Measurements from ENCODE around the gene CENPB.

CENPB gene

DNA sequence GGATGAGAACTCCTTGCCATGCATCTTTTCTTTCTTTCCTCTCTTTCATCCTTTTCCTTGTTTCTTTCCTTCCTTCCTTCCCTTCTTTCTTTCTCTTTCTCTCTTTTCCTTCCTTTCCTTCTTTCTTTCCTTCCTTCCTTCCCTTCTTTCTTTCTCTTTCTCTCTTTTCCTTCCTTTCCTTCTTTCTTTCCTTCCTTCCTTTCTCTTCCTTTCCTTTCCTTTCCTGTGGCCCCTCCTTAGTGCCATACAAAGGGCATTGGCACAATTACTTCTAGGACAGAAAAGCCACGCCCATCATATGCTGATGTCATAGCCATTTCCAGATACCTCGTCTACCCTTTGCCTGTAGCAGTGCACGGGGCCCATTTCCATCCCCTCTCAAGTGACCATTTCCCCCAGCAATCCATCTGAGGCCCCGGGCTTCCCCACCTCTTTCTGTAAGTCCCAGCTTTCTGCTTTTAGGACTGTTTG is 2.2 kb upstream of the CENPB start:
- DNase-seq (ENCODE audit: low spot score), result no peak

DNA sequence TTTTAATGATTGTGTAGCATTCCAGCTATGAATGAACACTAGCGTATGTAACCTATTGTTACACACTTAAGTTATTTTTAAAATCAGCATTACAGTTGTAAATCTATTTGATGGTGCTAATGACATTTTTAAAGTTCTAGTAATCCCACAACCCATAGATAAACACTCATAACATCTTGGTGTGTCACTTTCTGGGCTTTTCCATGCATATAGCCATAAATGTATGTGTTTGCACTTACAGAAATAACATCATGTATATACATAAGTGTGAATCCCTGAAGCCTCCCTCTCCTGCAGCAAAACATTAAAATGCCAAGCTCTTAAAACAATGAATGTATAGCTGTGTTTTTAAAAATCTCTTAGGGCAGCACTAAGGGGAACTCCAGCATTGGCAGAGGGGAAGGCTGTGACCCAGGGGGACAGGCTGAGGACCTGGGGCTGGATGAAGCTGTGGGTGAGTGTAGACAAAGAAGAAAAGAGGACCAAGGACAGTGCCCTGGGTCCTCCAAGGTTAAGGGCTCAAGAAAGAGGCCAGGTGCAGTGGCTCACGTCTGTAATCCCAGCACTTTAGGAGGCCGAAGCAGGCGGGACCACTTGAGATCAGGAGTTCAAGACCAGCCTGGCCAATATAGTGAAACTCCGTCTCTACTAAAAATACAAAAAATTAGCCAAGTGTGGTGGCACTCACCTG is 929 bp upstream of the CENPB start:
- no peak for DNase-seq (ENCODE audit: low spot score)

DNA sequence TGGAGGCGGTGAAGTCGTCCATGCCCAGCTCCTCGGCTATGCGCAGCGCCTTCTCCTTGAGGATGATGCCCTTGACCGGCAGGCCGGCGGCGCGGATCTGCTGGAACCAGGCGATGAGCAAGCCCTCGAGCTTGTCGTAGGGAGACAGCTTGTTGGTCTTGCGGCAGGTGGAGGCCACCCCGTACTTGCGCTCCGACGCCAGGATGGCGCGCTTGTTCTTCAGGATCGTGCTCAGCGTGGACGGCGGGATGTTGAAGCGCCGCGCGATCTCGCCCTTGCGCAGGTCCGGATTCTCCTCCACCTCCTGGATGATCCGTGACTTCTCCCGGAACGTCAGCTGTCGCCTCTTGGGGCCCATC is 435 bp downstream of the CENPB start:
- DNase-seq (ENCODE audit: low spot score), result peak; percentile 50

DNA sequence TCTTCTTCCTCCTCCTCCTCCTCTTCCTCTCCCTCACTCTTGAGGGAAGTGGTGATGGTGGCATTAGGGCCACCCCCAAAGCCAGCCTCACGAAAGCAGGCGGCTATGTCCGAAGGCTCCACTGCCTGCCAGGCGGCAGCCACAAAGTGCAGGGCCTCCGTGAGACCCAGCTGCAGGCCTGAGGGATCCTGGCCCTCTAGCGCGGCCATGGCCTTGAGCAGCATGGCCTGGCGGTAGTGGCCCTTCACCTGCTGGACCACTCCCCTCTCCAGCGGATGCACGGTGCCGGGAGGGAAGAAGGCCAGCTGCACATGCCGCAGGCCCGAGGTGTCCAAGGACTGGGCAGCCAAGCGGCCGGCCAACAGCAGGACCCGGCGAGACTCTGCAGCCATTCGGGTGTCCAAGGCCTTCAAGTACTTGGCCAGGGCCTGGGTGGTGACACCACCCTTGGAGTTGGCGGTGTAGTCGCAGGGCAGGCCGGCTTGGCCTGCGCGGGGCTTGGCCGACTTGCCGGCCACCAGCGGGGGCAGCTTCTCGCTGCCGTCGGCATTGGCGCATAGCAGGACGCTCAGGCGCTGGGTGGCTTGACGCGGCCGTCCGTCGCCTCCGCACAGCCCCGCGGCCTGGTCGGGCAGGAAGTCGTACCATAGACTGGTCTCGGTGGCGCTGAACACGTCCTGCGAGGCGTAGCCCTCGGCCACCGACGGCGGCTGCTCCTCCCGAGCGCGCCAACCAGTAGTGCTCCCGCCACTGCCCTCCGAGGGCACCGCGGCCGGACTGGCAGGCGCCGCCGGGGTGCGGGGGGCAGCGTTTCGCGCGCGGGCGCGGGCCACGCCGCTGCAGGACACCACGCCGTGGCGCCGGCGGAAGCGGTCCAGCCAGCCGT is 1.1 kb downstream of the CENPB start:
- peak; percentile 35 for DNase-seq (ENCODE audit: low spot score)

DNA sequence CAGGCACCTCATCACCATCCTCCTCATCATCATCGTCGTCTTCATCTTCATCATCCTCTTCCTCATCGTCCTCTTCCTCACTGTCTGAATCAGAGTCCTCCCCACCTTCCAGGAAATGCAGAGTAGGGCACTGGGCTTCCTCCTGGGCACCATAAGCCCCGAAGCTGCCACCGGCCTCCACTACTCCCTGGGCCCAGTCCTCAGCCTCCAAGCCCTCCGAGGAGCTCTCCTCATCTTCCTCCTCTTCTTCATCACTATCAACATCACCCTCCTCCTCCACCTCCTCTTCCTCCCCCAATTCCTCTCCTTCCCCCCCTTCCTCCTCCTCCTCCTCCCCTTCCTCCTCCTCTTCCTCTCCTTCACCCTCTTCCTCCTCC is 1.7 kb downstream of the CENPB start:
- no peak for DNase-seq (ENCODE audit: low spot score)

DNA sequence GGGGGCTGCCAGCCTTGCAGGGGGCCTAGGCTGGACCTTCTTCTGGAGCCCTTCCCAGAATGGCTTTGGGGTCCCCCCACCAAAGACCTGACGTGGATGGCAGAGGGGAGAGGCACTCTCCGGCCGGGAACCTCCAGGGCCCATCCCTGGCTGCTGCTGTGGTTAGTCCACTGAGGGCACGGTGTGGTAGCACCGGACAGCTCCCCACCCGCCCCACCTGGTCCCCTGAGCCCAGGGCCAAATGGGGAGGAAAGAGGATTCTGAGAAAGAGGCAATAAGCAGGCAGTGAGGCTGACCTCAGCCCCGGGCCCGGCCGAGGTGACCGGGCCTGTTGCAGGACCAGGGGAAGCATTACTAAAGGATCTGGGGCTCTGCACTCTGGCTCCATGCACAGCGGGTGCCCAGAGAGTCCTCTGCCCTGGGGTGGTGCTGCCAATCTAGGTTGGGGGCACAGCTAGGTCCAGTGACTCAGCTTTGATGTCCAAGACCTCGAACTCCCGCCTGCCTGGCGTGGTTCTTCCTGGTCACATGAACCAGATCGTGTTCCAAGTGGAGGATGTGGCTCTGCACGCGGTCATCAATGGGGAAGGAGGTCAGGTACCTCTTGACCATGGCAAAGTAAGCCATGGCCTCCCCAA is 2.2 kb downstream of the CENPB start:
- no peak for DNase-seq (ENCODE audit: low spot score)

DNA sequence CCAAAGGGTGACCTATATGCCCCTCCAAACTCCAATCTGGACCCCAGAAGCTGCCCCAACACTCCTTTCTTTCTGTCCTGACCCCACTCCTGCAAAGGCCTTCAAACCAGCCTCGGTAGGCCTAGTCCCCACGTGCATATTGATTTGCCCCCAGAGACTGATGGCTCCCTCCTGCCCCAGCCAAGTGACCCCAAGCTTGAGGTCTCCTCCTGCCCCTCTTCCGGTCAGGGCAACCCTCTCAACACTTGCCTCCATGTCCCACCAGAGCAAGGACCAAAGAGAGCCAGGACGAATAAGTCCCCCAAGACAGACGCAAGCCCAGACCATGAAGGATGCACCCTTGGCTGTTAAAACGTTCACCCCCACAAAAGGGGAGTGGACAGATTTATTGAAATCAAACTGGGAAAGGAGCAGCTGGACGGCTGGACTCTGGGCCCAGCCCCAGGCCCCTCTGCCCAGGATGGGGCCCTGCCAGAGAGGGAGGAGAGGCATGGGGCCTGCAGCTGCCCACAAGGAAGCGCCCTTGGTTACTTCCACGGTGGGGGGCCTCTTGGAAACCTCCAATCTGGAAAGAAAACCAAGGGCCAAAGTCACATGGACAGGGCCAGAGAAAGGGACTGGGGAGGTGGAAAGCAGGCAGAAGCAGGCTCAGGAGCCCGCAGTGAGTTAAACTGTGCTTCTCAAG is 2.9 kb downstream of the CENPB start:
- no peak for DNase-seq (ENCODE audit: low spot score)

DNA sequence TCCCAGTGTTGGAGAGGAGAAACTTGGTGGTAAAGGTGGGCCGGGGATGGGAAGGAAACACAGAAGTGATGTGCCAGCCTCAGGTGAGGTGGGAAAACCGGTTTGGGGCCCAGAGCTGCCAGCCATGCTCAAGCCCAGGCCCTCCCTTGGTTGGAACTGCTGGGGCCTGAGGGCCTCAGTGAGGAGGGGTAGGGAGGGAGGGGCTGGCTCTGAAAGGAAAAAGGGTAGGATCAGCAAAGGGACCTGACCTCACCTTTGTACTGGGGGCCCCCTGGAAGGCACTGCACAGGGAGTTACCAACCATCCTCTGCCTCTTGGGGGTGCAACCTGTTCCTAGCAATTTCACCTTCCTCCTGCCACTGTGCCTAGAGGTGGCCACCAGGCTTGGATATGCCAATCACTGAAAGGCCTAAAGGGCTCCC is 3.5 kb downstream of the CENPB start:
- DNase-seq (ENCODE audit: low spot score), result no peak

DNA sequence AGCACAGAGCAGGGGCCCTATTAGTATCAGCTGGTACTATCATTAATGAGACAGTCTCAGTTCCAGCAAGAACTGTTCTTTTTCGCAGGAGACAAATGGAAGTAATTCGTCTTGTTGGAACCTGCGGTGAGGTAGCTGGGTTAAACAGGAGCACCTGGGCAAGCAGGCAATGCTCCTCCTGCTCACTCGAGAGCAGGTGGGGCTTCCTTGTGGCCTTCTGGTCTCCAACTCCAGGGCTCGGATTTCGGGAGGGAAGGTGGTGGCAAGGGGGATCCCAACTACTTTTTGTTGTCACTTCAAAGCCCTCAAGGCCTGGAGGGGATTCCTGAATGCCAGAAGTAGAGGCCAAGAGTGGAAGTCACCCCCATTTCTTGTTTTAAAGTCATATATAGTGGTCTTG is 3.9 kb downstream of the CENPB start:
- no peak for DNase-seq (ENCODE audit: low spot score)

DNA sequence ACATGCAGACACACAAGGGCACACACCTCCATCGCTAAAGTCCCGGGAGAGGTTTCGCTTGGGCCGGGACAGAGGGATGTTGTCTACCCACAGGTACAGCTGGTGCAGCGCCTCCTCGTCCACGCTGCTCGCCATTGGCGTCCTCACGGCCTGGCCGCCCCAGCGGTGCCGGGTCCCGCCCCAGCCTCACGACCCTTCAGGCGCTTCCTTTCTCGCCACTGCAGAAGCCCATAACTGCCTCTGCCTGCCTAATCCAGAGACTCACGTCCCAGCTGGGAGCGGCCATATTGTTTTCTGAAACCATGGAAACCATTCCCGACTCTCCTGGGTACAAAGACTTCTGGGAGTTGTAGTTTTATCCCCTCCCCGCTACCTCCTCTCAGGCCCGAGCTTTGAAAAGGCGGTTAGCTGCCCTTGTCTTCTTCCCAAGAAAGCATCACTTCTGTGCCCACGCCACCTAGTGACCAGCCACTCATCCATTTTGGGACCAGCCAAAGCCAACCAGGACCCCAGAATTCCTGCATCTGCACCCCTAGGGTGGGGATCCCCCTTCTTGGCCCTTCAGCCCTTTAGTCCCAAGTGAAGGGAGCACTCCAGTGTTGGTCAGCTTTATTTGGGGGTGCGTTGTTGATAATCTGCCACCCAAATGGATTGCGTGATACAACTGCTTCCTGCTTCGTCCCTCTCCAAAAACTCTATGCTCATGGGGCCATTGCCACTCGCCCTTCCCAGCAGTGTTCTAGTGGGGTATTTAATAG is 5.2 kb downstream of the CENPB start, which contains the start of gene SPEF1:
TSS of gene SPEF1 (minus strand) at position 296 of the 758 bp plus-strand sequence. CDS start at position 135, 161 bp downstream.
- DNase-seq (ENCODE audit: low spot score), result peak; percentile 94

DNA sequence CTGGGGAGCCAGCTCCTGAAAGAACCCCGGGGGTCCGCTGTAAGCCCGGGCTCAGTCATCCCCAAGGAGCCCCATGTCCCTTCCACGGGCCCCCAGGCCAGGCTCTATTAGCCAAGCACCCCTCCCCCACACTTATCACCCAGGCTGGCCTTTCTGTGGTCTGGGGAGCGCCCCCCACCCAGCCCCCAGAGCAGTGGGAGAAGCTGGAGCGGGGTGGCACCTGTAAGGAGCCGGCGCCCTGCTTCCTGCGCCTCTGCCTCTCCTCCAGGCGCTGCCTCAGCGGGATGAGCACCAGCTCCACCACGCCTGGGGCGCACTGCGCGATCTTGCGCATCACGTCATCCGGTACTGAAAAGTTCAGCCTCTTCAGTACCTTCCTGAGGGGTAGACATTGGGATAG is 7.6 kb downstream of the CENPB start:
- DNase-seq (ENCODE audit: low spot score), result no peak

DNA sequence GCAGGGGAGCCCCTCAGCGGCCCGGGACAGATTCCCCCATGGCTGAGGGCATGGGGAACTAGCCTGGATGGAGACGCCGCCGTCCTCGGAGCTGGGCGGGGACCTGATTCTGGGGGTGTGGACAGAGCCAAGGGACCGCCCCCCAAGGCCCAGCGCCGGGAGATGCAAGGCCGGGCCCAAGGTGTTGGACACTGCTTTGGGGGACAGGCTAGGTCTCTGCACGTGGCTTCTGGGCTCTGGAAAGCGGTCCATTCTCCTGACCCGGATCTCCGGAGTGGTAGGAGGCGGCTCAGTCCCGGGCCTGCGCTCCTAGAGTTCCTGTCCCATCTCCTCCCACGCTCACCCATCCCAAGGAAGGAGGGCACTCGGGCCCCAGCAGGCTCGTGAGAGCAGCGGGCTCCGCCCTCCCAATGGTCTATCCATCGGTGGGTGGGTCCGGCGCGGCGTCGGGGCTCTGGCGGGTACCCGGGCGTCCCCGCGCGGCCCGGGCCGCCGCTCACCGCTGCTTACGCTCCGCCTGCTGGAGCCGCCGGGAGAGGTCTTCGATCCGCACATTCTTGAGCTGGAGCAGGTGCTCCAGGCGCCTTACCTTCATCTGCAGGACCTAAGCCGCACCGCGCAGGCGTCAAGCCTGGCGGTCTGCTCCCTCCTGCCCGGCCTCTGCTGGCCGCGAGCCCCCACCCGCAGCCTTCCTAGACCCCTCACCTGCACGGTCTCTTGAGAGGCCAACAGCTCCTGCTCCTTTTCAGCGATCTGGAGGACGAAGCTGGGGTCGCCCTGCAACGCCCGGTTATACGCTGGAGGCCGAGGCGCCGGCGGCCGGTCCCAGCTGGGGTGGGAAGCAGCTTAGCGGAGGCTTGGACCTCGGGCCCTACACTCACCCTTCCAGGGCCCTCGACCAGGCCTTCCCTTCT is 8.6 kb downstream of the CENPB start:
- DNase-seq (ENCODE audit: low spot score), result peak; percentile 86

DNA sequence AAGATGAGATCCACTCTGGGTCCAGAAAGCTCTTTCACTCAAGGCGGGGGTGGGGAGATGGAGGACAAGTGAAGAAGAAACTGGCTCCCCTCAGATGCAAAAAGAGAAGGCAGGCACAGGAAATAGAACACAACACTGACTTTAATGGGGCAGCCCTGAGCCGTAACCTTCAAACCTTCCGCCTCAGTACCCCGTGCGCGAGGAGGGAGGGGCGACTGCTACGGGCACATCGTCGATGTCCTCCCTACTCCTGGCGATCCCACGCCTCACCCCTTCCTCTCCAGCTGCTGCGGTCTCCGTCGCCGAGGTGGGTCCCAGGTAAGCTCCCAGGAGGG is 9.2 kb downstream of the CENPB start:
- DNase-seq (ENCODE audit: low spot score), result no peak

DNA sequence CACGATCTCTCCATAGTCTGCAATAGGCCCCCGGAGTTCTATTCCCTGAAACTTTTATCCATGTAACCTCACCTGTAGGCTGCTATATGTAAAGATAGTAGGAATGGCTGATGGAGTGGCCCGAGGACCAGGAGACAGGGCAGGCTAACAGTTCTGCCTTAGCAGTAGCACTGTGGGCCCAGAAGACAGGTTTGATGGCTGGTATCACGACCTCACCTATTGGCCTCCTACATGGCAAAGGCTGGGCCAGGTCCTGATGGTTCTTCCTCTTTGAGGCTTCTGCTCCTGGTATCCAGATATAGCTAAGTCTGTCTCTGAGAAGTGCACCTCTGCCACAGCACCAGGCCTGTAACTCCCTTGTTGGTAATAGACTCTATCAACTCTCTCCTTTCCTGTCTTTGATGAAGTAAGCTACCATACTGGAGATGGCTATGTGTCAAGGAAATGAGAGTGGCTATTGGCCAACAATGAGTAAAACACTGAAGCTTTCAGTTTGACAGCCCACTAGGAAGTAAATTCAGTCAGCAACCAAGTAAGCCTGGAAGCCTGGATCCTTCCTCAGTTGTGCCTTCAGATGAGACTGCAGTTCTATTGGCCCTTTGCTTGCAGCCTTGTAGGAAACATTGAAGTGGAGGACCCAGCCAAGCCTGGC is 11.0 kb downstream of the CENPB start:
- no peak for DNase-seq (ENCODE audit: low spot score)

DNA sequence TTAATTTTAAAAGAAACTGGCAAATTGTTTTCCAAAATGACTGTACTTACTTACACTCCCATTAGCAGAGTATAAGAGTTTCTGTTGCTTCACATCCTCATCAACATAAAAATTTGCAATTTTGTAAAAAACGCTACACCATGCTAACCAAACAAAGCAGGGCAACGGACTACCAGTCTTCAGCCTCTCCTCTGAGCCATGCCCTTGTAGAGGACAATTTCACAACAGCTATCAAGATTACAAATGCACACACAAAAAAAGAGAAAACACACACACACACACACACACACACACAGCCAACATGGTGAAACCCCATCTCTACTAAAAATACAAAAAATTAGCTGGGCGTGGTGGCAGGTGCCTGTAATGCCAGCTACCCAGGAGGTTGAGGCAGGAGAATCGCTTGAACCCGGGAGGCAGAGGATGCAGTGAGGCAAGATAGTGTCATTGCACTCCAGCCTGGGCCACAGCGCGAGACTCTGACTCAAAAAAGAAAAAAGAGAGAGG is 14.9 kb downstream of the CENPB start:
- DNase-seq (ENCODE audit: low spot score), result no peak

DNA sequence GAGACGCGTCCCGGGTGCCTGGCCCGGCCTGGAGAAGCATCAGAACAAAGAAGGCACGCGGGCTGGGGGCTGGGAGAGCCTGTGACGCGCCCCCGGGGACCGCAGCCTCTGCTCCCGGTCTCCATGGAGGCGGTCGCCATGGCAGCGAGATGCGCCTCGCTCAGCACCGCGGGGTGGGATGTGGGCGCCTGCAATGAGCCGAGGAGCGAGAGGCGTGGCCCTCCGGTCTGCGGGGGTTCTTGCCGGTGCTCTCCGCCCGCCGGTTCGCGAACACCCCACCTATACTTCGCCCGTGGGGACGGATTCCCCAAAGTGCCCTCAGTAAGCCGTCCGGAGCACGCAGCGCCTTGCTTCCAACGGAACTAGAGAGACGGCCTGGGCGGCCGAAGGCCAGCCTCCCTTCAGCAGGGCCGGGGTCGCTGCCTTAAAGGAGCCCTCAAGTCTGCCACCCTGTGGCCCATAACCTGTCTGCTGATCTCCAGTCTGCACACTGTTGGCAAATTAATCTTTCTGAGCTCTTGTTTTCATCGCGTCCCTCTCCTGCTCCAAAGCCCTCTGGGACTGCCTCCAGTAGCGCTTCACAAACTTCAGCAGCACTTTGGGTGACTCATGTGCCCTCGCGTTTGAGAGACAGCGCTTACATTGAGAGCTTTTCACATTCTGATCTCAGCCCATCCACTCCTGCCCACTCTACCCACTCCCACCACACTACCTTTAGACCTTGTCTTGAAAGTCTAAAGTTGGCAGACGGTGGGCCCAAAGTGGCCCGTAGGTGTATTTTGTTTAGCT is 18.0 kb downstream of the CENPB start:
- peak; percentile 77 for DNase-seq (ENCODE audit: low spot score)

DNA sequence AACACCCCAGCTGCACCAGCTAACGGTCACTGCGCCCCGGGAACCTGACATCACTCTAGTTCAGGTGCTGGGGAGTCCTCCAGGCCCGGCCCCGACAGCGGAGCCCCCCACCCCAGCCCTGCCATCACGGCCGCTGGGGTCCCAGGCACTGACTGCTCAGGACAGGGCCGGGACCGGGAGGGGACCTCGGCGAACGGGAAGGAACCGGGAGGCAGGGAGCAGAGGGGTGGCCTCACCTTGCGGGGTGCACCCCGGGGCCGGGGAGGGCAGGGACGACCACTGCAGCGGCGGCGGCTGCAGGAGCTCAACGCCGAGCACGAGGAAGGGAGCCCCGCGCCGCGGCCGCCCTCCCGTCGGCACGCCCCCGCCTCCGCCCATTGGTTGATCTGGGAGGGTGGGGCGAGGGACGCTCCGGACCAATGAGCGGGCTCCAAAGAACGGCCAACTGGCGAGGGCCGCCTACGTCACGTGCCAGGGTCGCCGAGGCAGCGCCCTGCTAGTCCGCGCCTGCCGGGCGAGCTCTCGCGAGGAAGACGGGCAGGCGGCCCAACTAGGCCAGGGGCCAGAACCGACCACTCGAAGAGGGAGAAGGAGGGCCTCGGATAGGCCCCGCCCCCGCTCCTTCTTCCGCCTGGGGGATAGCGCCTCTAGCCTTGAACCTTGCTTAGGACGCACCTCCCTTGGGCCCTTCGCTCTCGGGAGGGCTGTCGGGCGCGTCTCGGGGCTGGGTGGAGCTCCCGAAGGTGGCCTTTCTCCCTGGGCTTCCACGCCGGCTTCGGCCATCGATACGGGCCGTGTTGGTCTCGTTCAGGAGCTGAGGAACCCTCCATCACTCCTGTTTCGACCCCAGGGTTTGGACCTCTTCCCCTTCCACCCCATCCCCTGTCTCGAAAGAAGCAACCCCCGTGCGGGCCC is 18.9 kb downstream of the CENPB start, which contains the start of gene ADISSP:
TSS of gene ADISSP (minus strand) at position 327 of the 915 bp plus-strand sequence. CDS start 7,653 bp downstream, outside the sequence.
- DNase-seq (ENCODE audit: low spot score), result peak; percentile 100

DNA sequence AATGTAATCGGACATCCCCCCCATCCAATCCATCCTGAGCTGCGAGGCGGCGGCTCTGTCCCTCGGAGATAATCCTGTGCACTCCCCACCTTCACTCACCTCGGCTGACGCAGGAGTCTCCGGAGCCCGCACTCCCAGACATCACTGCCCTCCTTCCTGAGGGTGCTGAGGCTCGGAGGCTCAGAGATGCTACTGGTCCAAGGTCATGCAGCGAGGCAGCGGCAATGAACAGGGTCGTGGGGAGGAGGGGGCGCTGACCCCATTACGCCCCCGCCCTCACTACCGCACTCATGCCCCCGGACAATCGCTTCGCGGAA is 19.5 kb downstream of the CENPB start:
- no peak for DNase-seq (ENCODE audit: low spot score)

All from GM03348 (cell line).